B cell (primary cell): ENCODE data around the gene CXXC5. TPM values are rescaled to one million over a fixed set of nuclear protein-coding genes. Genes with fewer than 3 reads are reported as not detected.

Experiments
- ATAC-seq: fragments of 200-7000 bp; cut with Tn5 transposase; one replicate; pipeline ENCODE4 v1.10.0; 2021; ENCODE audit warnings: low read depth, mild to moderate bottlenecking, moderate number of reproducible peaks, moderate library complexity
- CTCF ChIA-PET: fragments of 350-600 bp; sonication (Branson Sonifier 250); formaldehyde crosslinking; loops from one replicate; lab custom pipeline; 2021; ENCODE audit warnings: antibody characterized with exemption, inconsistent platforms; lab: Charles Lee
- POLR2A ChIA-PET: fragments of 350-600 bp; sonication (Branson Sonifier 250); formaldehyde crosslinking; loops from one replicate; lab custom pipeline; 2021; ENCODE audit warnings: antibody characterized with exemption; lab: Charles Lee
- DNase-seq: peaks from one replicate; pipeline ENCODE4 v3.0.0; 2013
- H2AFZ ChIP-seq: 2 replicates; pipeline ENCODE4 v1.6.1; 2012; ENCODE audit warnings: mild to moderate bottlenecking, low read depth, low read length; ENCODE audit not compliant: insufficient read depth, poor library complexity, severe bottlenecking
- H3K27ac ChIP-seq, 2 donors: 1 replicate in 1 of 2; 2 replicates in 1 of 2; pipeline ENCODE4 v1.5.1; 2012 to 2013; ENCODE audit warnings: low read length in 2 of 2, mild to moderate bottlenecking in 2 of 2, moderate library complexity in 1 of 2
- H3K27me3 ChIP-seq, 4 experiments: fragments of 200-600 bp in 1 of 4; sonication (generic) in 1 of 4; replicated peaks in 1 of 4; 1 replicate in 2 of 4; 2 replicates in 2 of 4; pipeline versions ENCODE4 v1.6.1 to v1.7.0; 2013 to 2016; ENCODE audit warnings: low read length in 3 of 4, mild to moderate bottlenecking in 2 of 4, mixed read lengths in 1 of 4, moderate library complexity in 1 of 4; ENCODE audit not compliant: insufficient read depth in 4 of 4, control insufficient read depth in 3 of 4; ENCODE audit errors: control extremely low read depth in 1 of 4
- H3K36me3 ChIP-seq, 2 experiments: replicated peaks in 1 of 2; 1 replicate in 1 of 2; 2 replicates in 1 of 2; pipeline versions ENCODE4 v1.6.1 to v1.7.1; 2013; ENCODE audit warnings: low read length in 1 of 2; ENCODE audit not compliant: insufficient read depth in 2 of 2, control insufficient read depth in 1 of 2; ENCODE audit errors: control extremely low read depth in 1 of 2, extremely low read depth in 1 of 2
- H3K4me1 ChIP-seq, 2 donors: fragments of 200-600 bp in 1 of 2; sonication (generic) in 1 of 2; 1 replicate in 1 of 2; 2 replicates in 1 of 2; pipeline versions ENCODE4 v1.5.1 to v1.6.1; 2013 to 2017; ENCODE audit warnings: low read length in 2 of 2; ENCODE audit not compliant: control insufficient read depth in 2 of 2, insufficient read depth in 2 of 2
- H3K4me2 ChIP-seq: replicated peaks from 2 replicates; pipeline ENCODE3; 2012; ENCODE audit warnings: mild to moderate bottlenecking, low read depth, low read length; ENCODE audit not compliant: poor library complexity, severe bottlenecking
- H3K4me3 ChIP-seq, 5 experiments: fragments of 200-600 bp in 1 of 5; sonication (generic) in 1 of 5; 1 replicate in 3 of 5; 2 replicates in 2 of 5; pipeline versions ENCODE4 v1.5.1 to v1.7.0; 2011 to 2016; ENCODE audit warnings: low read length in 4 of 5, mild to moderate bottlenecking in 4 of 5, low read depth in 2 of 5, control low read depth in 1 of 5, moderate library complexity in 1 of 5; ENCODE audit not compliant: insufficient read depth in 1 of 5; ENCODE audit errors: control extremely low read depth in 1 of 5, extremely low read depth in 1 of 5
- H3K79me2 ChIP-seq: fragments of 200-600 bp; sonication (generic); one replicate; pipeline ENCODE4 v1.6.0; 2016; ENCODE audit warnings: low read length; ENCODE audit not compliant: control insufficient read depth, insufficient read depth
- H3K9ac ChIP-seq: fragments of 200-600 bp; sonication (generic); 2 replicates; pipeline ENCODE4 v1.6.1; 2017; ENCODE audit warnings: mild to moderate bottlenecking, low read length, moderate library complexity
- H3K9me3 ChIP-seq, 3 donors: one replicate each; pipeline versions ENCODE4 v1.6.1 to v1.7.1; 2013; ENCODE audit warnings: low read length in 2 of 3; ENCODE audit not compliant: control insufficient read depth in 2 of 3, insufficient read depth in 1 of 3; ENCODE audit errors: control extremely low read depth in 1 of 3
- H4K20me1 ChIP-seq: 2 replicates; pipeline ENCODE4 v1.6.0; 2012; ENCODE audit warnings: mild to moderate bottlenecking, low read length; ENCODE audit not compliant: insufficient read depth, control insufficient read depth, poor library complexity, severe bottlenecking
- H3K27ac Mint-ChIP-seq: one replicate; pipeline ENCODE4 v1.8.0; 2021; ENCODE audit warnings: mixed read lengths
- H3K27me3 Mint-ChIP-seq: one replicate; pipeline ENCODE4 v1.8.0; 2021; ENCODE audit warnings: mixed read lengths
- H3K4me1 Mint-ChIP-seq: one replicate; pipeline ENCODE4 v1.8.0; 2021; ENCODE audit warnings: mixed read lengths
- H3K4me3 Mint-ChIP-seq: one replicate; pipeline ENCODE4 v1.8.0; 2021; ENCODE audit warnings: mixed read lengths
- H3K9me3 Mint-ChIP-seq: one replicate; pipeline ENCODE4 v1.8.0; 2022; ENCODE audit warnings: mixed read lengths; ENCODE audit not compliant: insufficient read depth
- CTCF ChIP-seq: fragments of 200-600 bp; IDR thresholded peaks from one replicate; pipeline ENCODE4 v1.8.0; 2022; ENCODE audit warnings: antibody characterized with exemption, mild to moderate bottlenecking
- EZH2 ChIP-seq: IDR thresholded peaks from 2 replicates; pipeline ENCODE4 v1.6.1; 2012; ENCODE audit warnings: borderline replicate concordance, low read depth, mild to moderate bottlenecking, moderate library complexity, low read length; ENCODE audit not compliant: insufficient read depth, poor library complexity, severe bottlenecking
- WGBS: methylation state at CpG from one replicate; pipeline ENCODE4 v1.1.5; 2013; ENCODE audit warnings: missing lambda C conversion rate; ENCODE audit not compliant: insufficient coverage; 5-methylcytosine and 5-hydroxymethylcytosine counted together
- intact Hi-C: fragments of 100-400 bp; cut with micrococcal nuclease; formaldehyde crosslinking; loops from one replicate; pipeline ENCODE4 v1.10.0; 2022
- polyA plus RNA-seq: library from polyadenylated mRNA; depleted of rRNA; stranded (reverse); fragments of >200 nt; gene quantifications from 2 replicates; pipeline ENCODE4 v1.2.3, GENCODE V29; 2012
- total RNA-seq, 2 donors: library from RNA; stranded (reverse); fragments of 120-200 nt in 1 of 2; gene quantifications; 1 replicate in 1 of 2; 2 replicates in 1 of 2; pipeline versions ENCODE4 v1.2.3 to v1.2.4, GENCODE V29; 2013 to 2022

Gene CXXC5
- total and polyA plus RNA-seq, 2 donors (not counting 1 experiment from before 2014, with no cell fraction given) = 126 to 143 TPM

- peaks cover 73% of the 10 kb centered on the region for H3K4me1 Mint-ChIP-seq
- Histone ChIP-seq H3K36me3 (peaks cover 0 to 6% of the 10 kb centered on the region in 2 experiments), H3K9ac (peak overlapping the region; percentile 91), H3K79me2 (peaks cover 77% of the 10 kb centered on the region), H3K9me3 (no peaks in the 10 kb centered on the region), H4K20me1 (peaks cover 58% of the 10 kb centered on the region), H3K4me1 (peaks cover 55 to 71% of the 10 kb centered on the region in 2 donors), H3K27ac (peak overlapping the region; percentile 71 to 90), H3K4me3 (peak overlapping the region; percentile 74 to 98 (median 95)), H3K4me2 (peak overlapping the region; percentile 80), H2AFZ (peak overlapping the region; percentile 57), H3K27me3 (no peaks in the 10 kb centered on the region)
- peak; percentile 78 for DNase-seq
- ATAC-seq = peak; percentile 14
- intact Hi-C loops = loop anchor here (1.0 kb wide), 1 partner anchor 61 kb away; no protein-coding TSS in a partner anchor
- TF ChIP-seq CTCF = no peak
- TF ChIP-seq EZH2 = no peak
- ChIA-PET POLR2A (interaction anchor here (1.2 to 13.2 kb wide), 10 partner anchors 8 to 116 kb away, joined by 4 to 511 read pairs (median 16); no protein-coding TSS in a partner anchor), CTCF (interaction anchor here (1.1 to 15.3 kb wide), 7 partner anchors 11 to 117 kb away, joined by 3 to 338 read pairs (median 35); no protein-coding TSS in a partner anchor)
- WGBS = under 1% methylated on average over 64 of the region's 77 CpGs
- H3K4me3 Mint-ChIP-seq = peak overlapping the region; percentile 88
- H3K27me3 Mint-ChIP-seq = no peaks in the 10 kb centered on the region
- no peaks in the 10 kb centered on the region for H3K9me3 Mint-ChIP-seq
- peak overlapping the region; percentile 94 for H3K27ac Mint-ChIP-seq
These were observed 1.2 kb downstream of the CXXC5 start for GRCh38 chr5:139649082-139649991.
